Measurements from ENCODE around the gene ESF1. TPM values are rescaled to one million over a fixed set of nuclear protein-coding genes. Genes with fewer than 3 reads are reported as not detected.
"Not testable (repeated sequence)": the region's sequence is repeated elsewhere in the genome, so short reads cannot be mapped to it uniquely, and the experiment has no call there.

ESF1 gene
- total and polyA plus RNA-seq, 4 donors: 16.0 to 22.2 (median 20.0) TPM

DNA sequence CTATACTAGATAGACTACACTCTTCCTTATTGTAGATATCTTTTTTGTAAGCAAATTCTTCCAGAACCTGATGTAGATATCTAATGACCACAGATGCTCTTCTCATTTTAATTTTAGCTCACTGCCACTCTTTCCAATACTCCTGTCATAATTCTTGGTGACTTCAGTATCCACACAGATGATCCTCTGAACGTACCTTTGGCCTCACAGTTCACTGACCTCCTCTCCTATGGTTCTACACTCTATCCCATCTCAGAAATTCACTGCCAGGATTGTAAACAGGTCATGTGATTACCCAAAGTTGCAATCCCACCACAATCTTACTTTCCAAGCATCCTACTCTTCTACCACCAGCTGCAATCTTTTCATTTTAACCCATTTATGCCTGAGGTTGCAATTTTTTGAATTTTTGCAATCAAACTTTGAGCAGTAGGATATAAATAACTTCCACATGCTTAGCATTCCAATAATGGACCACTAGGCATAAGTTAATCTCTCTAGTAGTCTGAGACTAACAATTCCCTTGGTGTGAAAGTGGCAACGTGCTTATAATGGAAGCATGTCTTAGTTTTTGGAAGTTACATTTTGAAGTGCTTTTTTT, 31.2 kb downstream of the ESF1 start:
- Histone ChIP-seq H3K4me1 (ENCODE audit: control insufficient read depth, insufficient read depth, low read length) (no peaks in the 10 kb centered on the region), H3K27me3 (ENCODE audit: control insufficient read depth, insufficient read depth, low read length) (no peaks in the 10 kb centered on the region), H3K27ac (ENCODE audit: low read depth, low read length) (no peak overlapping the region), H3K4me3 (ENCODE audit: low read depth, low read length) (no peak overlapping the region), H3K9me3 (ENCODE audit: control insufficient read depth, insufficient read depth, low read length) (no peaks in the 10 kb centered on the region), H3K36me3 (ENCODE audit: control insufficient read depth, insufficient read depth, low read length) (peaks cover 6% of the 10 kb centered on the region)
- DNase-seq (ENCODE audit: low read depth in 4 of 6, low spot score in 6 of 6): no peak
- WGBS (ENCODE audit: insufficient coverage): 83% methylated on average over 1 of the region's 2 CpGs

- no peak overlapping the region for H3K4me3 ChIP-seq (ENCODE audit: low read depth, low read length)
- WGBS (ENCODE audit: insufficient coverage): no CpG with 5 or more reads among the region's 3 CpGs
- H3K27me3 ChIP-seq (ENCODE audit: control insufficient read depth, insufficient read depth, low read length): no peaks in the 10 kb centered on the region
- DNase-seq (ENCODE audit: low read depth in 4 of 6, low spot score in 6 of 6): no peak
- H3K4me1 ChIP-seq (ENCODE audit: control insufficient read depth, insufficient read depth, low read length): no peaks in the 10 kb centered on the region
- no peak overlapping the region for H3K27ac ChIP-seq (ENCODE audit: low read depth, low read length)
- no peaks in the 10 kb centered on the region for H3K9me3 ChIP-seq (ENCODE audit: control insufficient read depth, insufficient read depth, low read length)
- peaks cover 6% of the 10 kb centered on the region for H3K36me3 ChIP-seq (ENCODE audit: control insufficient read depth, insufficient read depth, low read length)
Measured at GRCh38 chr20:13749811-13750210, 34.9 kb downstream of the ESF1 start.

- H3K27ac ChIP-seq (ENCODE audit: low read depth, low read length): no peak overlapping the region
- peaks cover 3% of the 10 kb centered on the region for H3K9me3 ChIP-seq (ENCODE audit: control insufficient read depth, insufficient read depth, low read length)
- H3K36me3 ChIP-seq (ENCODE audit: control insufficient read depth, insufficient read depth, low read length): peaks cover 6% of the 10 kb centered on the region
- H3K4me1 ChIP-seq (ENCODE audit: control insufficient read depth, insufficient read depth, low read length): no peaks in the 10 kb centered on the region
- no peak overlapping the region for H3K4me3 ChIP-seq (ENCODE audit: low read depth, low read length)
- DNase-seq (ENCODE audit: low read depth in 4 of 6, low spot score in 6 of 6): no peak
- WGBS (ENCODE audit: insufficient coverage): no CpG with 5 or more reads among the region's 2 CpGs
- H3K27me3 ChIP-seq (ENCODE audit: control insufficient read depth, insufficient read depth, low read length): no peaks in the 10 kb centered on the region
Measured at GRCh38 chr20:13745784-13746183, 38.9 kb downstream of the ESF1 start.

DNA sequence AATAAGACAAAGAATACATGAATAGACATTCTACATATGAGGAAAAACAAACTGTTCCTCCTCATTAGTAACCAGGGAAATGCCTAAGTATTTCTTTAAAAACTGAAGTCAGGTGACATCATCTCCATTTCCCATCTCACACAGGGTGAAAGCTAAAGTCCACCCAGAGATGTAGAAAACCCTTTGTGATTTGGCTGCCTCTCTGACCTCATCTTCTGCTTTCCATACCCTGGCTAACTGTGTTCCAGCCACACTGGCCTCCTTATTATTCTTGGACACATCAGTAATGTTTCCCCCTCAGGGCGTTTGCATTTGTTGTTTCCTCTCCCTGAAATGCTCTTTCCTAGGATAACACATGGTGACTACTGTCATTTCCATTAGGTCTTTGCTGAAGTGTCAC, 40.4 kb downstream of the ESF1 start:
- no peaks in the 10 kb centered on the region for H3K4me1 ChIP-seq (ENCODE audit: control insufficient read depth, insufficient read depth, low read length)
- no peaks in the 10 kb centered on the region for H3K36me3 ChIP-seq (ENCODE audit: control insufficient read depth, insufficient read depth, low read length)
- no peak overlapping the region for H3K4me3 ChIP-seq (ENCODE audit: low read depth, low read length)
- H3K27ac ChIP-seq (ENCODE audit: low read depth, low read length): no peak overlapping the region
- peaks cover 4% of the 10 kb centered on the region for H3K9me3 ChIP-seq (ENCODE audit: control insufficient read depth, insufficient read depth, low read length)
- no peak for DNase-seq (ENCODE audit: low read depth in 4 of 6, low spot score in 6 of 6)
- H3K27me3 ChIP-seq (ENCODE audit: control insufficient read depth, insufficient read depth, low read length): no peaks in the 10 kb centered on the region
- 67% methylated on average over 1 of the region's 1 CpG for WGBS (ENCODE audit: insufficient coverage)

GRCh38 chr20:13741879-13742278, 42.8 kb downstream of the ESF1 start:
- DNase-seq (ENCODE audit: low read depth in 4 of 6, low spot score in 6 of 6): no peak
- Histone ChIP-seq H3K27ac (ENCODE audit: low read depth, low read length) (no peak overlapping the region), H3K36me3 (ENCODE audit: control insufficient read depth, insufficient read depth, low read length) (no peaks in the 10 kb centered on the region), H3K4me1 (ENCODE audit: control insufficient read depth, insufficient read depth, low read length) (no peaks in the 10 kb centered on the region), H3K27me3 (ENCODE audit: control insufficient read depth, insufficient read depth, low read length) (no peaks in the 10 kb centered on the region), H3K9me3 (ENCODE audit: control insufficient read depth, insufficient read depth, low read length) (peaks cover 4% of the 10 kb centered on the region), H3K4me3 (ENCODE audit: low read depth, low read length) (no peak overlapping the region)
- 100% methylated on average over 3 of the region's 6 CpGs for WGBS (ENCODE audit: insufficient coverage)

- Histone ChIP-seq H3K27me3 (ENCODE audit: control insufficient read depth, insufficient read depth, low read length) (no peaks in the 10 kb centered on the region), H3K4me3 (ENCODE audit: low read depth, low read length) (no peak overlapping the region), H3K27ac (ENCODE audit: low read depth, low read length) (no peak overlapping the region), H3K9me3 (ENCODE audit: control insufficient read depth, insufficient read depth, low read length) (peaks cover 4% of the 10 kb centered on the region), H3K4me1 (ENCODE audit: control insufficient read depth, insufficient read depth, low read length) (no peaks in the 10 kb centered on the region), H3K36me3 (ENCODE audit: control insufficient read depth, insufficient read depth, low read length) (no peaks in the 10 kb centered on the region)
- DNase-seq (ENCODE audit: low read depth in 4 of 6, low spot score in 6 of 6): no peak
- WGBS (ENCODE audit: insufficient coverage): no CpG with 5 or more reads among the region's 3 CpGs
Measured at GRCh38 chr20:13739731-13740649, 44.7 kb downstream of the ESF1 start.

DNA sequence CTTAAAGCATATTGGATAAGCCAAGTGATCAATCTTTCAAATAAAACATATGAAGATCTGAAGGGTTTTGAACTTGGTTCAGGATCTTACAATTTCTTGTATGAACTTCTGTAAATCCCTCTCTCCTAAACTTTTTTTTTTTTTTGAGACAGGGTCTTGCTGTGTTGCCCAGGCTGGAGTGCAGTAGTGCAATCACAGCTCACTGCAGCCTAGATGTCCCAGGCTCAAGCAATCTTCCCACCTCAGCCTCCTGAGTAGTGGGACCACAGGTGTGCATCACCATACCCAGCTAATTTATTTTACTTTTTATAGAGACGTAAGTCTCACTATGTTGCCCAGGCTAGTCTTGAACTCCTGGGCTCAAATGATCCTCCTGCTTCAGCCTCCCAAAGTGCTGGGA, 46.5 kb downstream of the ESF1 start:
- H3K27ac ChIP-seq (ENCODE audit: low read depth, low read length); H3K36me3 ChIP-seq (ENCODE audit: control insufficient read depth, insufficient read depth, low read length); DNase-seq (ENCODE audit: low read depth in 4 of 6, low spot score in 6 of 6); H3K9me3 ChIP-seq (ENCODE audit: control insufficient read depth, insufficient read depth, low read length); H3K4me3 ChIP-seq (ENCODE audit: low read depth, low read length); H3K27me3 ChIP-seq (ENCODE audit: control insufficient read depth, insufficient read depth, low read length); H3K4me1 ChIP-seq (ENCODE audit: control insufficient read depth, insufficient read depth, low read length): not testable (repeated sequence)
- WGBS (ENCODE audit: insufficient coverage): no CpG with 5 or more reads among the region's 1 CpG

DNA sequence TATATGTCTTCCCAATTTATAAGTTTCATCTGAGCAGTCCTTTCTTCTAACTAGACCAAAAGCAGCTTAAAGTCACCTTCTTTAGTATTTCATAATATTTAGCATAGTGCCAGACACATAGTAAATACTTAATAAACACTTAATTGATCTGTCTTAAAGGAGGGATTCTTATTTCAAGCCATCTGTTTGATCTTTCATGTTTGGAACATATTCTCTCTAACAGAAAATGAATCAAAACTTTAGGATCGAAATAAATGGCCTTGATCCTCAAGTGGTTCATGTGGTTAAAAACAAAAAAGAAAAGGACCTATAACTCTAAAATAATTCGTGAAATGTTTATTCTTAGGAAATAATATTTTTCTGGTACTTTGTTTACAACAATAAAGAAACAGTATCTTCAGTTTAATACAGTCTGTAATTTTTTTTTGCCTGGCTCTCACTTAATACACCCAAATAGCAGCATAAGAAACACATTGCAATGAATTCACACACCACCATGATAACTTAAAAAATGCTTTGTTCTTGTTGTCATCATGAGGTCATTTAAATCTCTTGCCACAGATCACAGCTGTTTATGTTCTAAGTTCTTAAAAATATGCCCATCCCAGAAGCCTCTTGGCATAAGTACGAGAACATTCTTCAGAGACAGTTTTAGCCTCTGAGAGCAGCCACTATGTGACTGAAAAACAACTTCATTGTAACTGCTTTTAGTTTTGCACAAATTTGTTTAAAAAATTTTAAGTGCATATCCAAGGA, 48.1 kb downstream of the ESF1 start:
- Histone ChIP-seq H3K36me3 (ENCODE audit: control insufficient read depth, insufficient read depth, low read length) (peaks cover 8% of the 10 kb centered on the region), H3K27me3 (ENCODE audit: control insufficient read depth, insufficient read depth, low read length) (no peaks in the 10 kb centered on the region), H3K27ac (ENCODE audit: low read depth, low read length) (no peak overlapping the region), H3K4me3 (ENCODE audit: low read depth, low read length) (no peak overlapping the region), H3K9me3 (ENCODE audit: control insufficient read depth, insufficient read depth, low read length) (peaks cover 4% of the 10 kb centered on the region), H3K4me1 (ENCODE audit: control insufficient read depth, insufficient read depth, low read length) (no peaks in the 10 kb centered on the region)
- WGBS (ENCODE audit: insufficient coverage): no CpG with 5 or more reads among the region's 3 CpGs
- DNase-seq (ENCODE audit: low read depth in 4 of 6, low spot score in 6 of 6): peak in 1 of 6 donors; percentile 4

DNA sequence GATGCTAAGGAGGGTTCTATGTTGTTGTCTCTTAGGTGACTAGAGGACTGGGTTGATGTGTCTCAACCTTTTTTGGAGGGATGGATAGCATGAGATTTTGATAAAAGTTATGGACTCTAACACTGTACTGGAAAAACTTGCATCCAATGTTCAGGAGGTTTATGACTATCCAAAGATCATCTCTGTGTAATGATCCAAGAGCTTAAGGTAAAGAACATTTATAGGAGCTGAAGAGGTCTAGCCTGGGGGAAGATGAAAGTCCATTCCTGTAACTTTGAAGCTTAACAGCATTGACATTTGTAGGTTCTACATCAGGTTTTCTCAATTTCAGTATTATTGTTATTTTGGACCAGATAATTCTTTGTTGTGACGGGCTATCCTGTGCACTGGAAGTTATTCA, 48.9 kb downstream of the ESF1 start:
- Histone ChIP-seq H3K4me3 (ENCODE audit: low read depth, low read length) (no peak overlapping the region), H3K27ac (ENCODE audit: low read depth, low read length) (no peak overlapping the region), H3K36me3 (ENCODE audit: control insufficient read depth, insufficient read depth, low read length) (peaks cover 14% of the 10 kb centered on the region), H3K4me1 (ENCODE audit: control insufficient read depth, insufficient read depth, low read length) (no peaks in the 10 kb centered on the region), H3K27me3 (ENCODE audit: control insufficient read depth, insufficient read depth, low read length) (no peaks in the 10 kb centered on the region), H3K9me3 (ENCODE audit: control insufficient read depth, insufficient read depth, low read length) (peaks cover 2% of the 10 kb centered on the region)
- no CpG with 5 or more reads among the region's 1 CpG for WGBS (ENCODE audit: insufficient coverage)
- no peak for DNase-seq (ENCODE audit: low read depth in 4 of 6, low spot score in 6 of 6)
